Epithelial cell of proximal tubule (primary cell): Measurements from ENCODE around the gene TTF1. TPM values are rescaled to one million over a fixed set of nuclear protein-coding genes. Genes with fewer than 3 reads are reported as not detected.

Source experiments
- DNase-seq: peaks from one replicate; pipeline ENCODE4 v3.0.0-alpha.2; 2011; ENCODE audit warnings: low read depth
- H3K4me3 ChIP-seq: 2 replicates; pipeline ENCODE4 v1.5.1; 2011; ENCODE audit warnings: low read depth, mild to moderate bottlenecking, low read length
- total RNA-seq: library from RNA; depleted of rRNA; stranded (reverse); fragments of >200 nt; gene quantifications from 2 replicates; pipeline ENCODE4 v1.2.3, GENCODE V29; 2015
- TF ChIP-seq, protein P1 (sequence below): conservative IDR thresholded peaks from 2 replicates; pipeline ENCODE4 v1.5.1; 2012; ENCODE audit warnings: low read depth, mild to moderate bottlenecking, low read length

TTF1 gene
- total RNA-seq, 1 donor from 2014 or later: 29.8 TPM

DNA sequence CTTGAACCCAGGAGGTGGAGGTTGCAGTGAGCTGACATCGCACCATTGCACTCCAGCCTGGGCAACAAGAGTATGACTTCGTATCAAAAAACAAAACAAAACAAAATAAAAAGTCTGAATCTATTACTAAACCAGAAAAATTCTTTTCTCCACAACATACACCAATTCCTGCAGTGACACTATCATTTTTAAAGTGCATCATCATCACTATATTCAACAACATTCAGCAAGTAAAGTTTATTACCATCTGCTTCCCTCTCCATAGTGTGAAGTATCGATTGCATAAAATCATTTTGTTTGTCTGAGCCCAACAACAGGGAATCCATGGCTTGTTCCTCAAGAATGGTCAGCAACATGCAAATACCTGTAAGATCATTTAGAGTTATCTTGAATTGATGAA lies 72.3 kb downstream of the TTF1 start:
- TF ChIP-seq, protein P1, sequence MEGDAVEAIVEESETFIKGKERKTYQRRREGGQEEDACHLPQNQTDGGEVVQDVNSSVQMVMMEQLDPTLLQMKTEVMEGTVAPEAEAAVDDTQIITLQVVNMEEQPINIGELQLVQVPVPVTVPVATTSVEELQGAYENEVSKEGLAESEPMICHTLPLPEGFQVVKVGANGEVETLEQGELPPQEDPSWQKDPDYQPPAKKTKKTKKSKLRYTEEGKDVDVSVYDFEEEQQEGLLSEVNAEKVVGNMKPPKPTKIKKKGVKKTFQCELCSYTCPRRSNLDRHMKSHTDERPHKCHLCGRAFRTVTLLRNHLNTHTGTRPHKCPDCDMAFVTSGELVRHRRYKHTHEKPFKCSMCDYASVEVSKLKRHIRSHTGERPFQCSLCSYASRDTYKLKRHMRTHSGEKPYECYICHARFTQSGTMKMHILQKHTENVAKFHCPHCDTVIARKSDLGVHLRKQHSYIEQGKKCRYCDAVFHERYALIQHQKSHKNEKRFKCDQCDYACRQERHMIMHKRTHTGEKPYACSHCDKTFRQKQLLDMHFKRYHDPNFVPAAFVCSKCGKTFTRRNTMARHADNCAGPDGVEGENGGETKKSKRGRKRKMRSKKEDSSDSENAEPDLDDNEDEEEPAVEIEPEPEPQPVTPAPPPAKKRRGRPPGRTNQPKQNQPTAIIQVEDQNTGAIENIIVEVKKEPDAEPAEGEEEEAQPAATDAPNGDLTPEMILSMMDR: no peak
- no peak for DNase-seq

DNA sequence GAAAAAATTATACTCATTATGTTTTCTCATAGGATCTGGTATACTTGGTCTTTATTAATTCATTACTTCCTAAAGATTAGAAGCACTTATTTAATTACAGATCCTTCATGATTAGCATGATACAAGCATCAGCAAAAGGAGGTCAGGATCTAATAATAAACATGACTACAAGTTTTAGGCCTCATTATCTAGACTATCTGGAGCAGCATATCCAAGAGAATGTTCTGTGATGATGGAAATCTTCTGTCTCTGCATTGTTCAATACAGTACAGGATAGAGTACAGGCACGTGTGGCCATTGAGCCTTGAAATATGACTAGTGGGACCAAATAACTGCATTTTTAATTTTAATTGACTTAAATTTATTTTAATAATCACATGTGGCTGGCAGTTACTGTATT lies 73.1 kb downstream of the TTF1 start:
- no peak overlapping the region for H3K4me3 ChIP-seq
- TF ChIP-seq, protein P1: no peak
- no peak for DNase-seq

More for the DNA sequence above, 72.3 kb downstream of the TTF1 start:
- H3K4me3 ChIP-seq: no peak overlapping the region

DNA sequence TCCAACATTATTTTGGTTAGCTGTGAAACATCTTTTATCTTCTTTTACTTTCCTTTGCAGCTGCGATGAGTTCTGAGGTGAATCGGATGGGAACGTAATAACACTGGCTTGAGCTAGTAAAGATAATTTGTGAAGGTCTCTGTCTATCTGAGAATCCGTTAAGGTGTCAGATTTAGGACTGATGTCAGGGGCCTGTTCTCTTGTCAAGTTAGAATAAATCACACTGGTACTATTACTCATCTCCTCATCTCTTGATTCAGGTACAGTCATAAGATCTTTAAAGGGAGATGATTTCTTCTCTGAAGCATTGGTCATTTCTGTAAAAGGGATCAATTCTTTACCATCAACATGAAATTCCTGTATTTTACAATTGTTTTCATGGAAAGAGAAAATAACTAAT lies 78.1 kb downstream of the TTF1 start:
- no peak for DNase-seq
- no peak overlapping the region for H3K4me3 ChIP-seq
- TF ChIP-seq, protein P1: no peak

DNA sequence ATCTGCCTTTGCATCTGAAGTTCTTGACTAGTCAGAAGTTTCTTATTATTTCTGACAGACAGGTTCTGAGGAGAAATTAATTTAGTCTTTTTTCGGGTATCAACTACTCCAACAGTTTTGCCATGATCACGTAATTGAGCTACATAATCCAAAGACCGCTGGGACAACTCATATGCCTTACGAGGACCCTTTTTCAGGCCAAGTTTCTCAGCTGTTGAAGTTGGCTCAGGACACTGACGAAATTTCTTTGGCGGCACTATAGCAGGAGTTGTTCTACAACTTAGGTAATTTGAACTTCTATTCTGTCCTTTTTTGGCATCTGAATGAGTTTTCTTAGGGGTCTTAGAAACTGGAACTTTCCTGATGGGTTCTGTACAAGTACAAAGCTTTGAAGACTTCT lies 79.1 kb downstream of the TTF1 start:
- no peak for DNase-seq
- TF ChIP-seq, protein P1: no peak
- H3K4me3 ChIP-seq: no peak overlapping the region

Other genes with a start within 250 kb of the TTF1 start
- 0.07 TPM in 1 of 2 replicates, not detected in the other for gene NTNG2, start 244.8 kb downstream of the TTF1 start, total RNA-seq
- 24.9 and 34.7 TPM in 2 replicates for gene SETX, start 51.9 kb downstream of the TTF1 start, total RNA-seq
- not detected in 2 replicates for gene CFAP77, start 3.4 kb upstream of the TTF1 start, total RNA-seq
- not detected in 2 replicates for gene BARHL1, start 175.8 kb upstream of the TTF1 start, total RNA-seq